T-helper 2 cell (primary cell): ENCODE results near the gene GRK5.

Experiments used
- DNase-seq, 5 experiments: peaks; one replicate each; pipeline versions ENCODE4 v3.0.0 to v3.0.0-alpha.2; 2012 to 2022

Gene GRK5

DNA sequence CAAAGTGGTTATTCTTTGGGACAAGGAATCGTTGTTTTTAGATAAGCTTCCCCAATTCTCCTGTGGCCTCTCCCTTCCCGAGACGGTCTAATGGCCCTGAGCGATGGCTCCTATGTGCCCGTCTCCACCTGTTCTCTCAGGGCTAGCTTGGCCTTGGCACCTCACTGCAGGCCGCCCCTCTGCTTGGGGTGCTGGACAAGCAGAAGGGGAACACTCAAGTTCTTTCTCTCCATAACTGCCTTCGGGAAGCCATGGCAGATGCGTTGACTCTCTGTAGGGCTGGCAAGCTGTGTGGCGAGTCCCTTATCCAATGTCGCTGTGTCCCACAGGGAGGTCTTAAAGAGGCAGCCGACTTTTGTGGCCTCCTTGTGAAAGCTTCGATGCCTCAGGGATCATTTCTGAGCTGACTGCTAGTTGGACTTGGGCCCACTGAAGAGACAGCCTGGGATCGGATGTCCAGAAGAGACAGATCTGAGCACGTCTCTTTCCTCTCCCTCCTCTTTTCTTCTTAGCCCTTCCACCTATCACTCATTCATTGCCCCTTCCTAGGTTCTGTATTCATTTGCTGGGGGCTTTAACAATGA lies 70.8 kb downstream of the GRK5 start:
- no peak for DNase-seq

- DNase-seq = no peak
Measured at GRCh38 chr10:119279441-119279840, 72.1 kb downstream of the GRK5 start.

DNA sequence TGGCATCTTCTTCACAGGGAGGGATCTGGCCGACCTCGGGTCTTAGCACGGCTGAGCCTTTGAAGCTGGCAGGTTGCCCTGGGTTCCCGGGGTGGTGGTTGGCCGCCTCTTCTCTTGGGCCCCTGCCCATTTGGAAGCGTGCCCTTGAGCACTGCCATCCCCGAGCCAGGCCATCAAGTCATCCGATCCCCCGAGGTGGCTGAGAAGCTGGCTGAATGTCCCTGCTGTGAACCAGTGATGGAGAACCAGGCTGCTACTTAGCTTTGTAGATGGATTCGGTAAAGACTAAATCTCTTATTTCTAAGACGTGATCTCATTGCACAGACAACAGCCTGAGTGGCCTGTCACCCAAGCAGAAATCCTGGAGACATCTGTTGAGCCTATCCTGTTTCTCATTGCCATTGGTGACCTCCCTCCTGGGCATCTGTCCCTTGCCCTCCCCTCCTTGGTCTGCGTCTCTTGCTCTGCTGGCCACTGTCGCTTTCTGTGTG lies 74.3 kb downstream of the GRK5 start:
- no peak for DNase-seq

DNA sequence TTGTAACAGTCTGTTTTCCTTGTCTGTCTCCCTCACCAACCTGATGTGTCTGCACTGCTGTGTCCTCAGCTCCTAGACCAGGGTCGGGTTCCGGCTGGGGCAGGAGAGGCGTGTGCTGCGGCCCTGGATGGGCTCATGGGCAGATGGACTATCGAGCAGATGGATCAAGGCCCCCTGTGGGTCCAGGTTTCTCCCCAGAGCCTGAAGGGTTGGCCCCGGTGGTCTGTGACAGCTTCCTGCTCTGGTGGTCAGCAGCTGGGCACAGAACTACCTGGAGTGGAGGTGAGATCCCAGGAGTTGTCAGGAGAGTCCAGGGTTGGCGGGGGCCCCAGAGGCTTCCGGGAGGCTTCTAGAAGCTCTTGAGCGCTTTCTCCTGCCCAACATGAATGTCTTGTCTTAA lies 75.1 kb downstream of the GRK5 start:
- DNase-seq = no peak

- no peak for DNase-seq
Measured at GRCh38 chr10:119283387-119283786, 76.0 kb downstream of the GRK5 start.

- peak in 2 of 5 experiments; percentile 44 to 68 for DNase-seq
Measured at GRCh38 chr10:119283818-119284217, 76.4 kb downstream of the GRK5 start.

GRCh38 chr10:119284679-119285096 lies 77.3 kb downstream of the GRK5 start:
- no peak for DNase-seq

GRCh38 chr10:119285495-119286267 lies 78.3 kb downstream of the GRK5 start:
- DNase-seq = peak in 1 of 5 experiments; percentile 38

DNA sequence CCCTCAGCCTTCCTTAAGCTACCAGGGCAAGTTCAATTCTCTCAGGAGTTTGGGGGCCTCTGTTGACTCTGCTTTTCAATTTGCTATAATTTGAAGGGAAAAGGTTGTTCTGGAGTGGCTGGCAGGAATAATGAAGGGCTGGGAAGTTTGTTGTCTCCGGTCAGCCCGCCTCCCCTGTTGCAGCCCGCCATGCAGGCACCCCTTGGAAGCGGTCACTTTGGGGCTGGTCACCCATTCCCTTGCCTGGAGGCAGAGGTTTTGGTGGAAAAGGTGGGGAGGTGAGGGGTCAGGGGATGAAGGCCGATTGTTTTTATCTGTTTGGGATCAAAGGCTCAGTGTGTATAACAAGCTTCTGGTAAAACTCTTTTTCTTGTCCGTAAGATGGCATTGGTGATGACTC lies 79.1 kb downstream of the GRK5 start:
- DNase-seq = no peak

DNA sequence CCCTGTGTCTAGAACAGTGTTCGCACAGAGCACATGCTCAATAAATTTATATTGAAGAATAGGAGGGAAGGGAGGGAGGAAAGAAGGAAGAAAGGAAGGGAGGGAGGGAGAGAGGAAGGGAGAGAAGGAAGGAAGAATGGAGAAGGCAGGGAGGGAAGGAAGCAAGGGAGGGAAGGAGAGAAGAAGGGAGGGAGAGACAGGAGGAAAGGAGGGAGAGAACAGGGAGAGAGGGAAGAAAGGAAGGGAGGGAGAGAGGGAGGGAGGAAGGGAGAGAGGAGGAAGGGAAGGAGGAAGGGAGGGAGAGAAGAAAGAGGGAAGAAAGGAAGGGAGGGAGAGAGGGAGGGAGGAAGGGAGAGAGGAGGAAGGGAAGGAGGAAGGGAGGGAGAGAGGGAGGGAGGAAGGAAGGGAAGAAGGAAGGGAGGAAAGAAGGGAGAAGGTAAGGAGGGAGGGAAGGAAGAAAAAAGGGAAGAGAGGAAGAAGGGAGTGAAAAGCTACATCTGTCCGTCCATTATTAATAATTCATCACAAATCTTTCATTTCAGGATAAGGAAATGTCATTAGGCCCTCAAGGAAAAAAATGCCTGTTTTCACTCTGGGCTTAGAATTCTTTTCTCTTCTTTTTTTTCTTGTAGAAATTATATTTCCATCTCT lies 79.7 kb downstream of the GRK5 start:
- no peak for DNase-seq

DNA sequence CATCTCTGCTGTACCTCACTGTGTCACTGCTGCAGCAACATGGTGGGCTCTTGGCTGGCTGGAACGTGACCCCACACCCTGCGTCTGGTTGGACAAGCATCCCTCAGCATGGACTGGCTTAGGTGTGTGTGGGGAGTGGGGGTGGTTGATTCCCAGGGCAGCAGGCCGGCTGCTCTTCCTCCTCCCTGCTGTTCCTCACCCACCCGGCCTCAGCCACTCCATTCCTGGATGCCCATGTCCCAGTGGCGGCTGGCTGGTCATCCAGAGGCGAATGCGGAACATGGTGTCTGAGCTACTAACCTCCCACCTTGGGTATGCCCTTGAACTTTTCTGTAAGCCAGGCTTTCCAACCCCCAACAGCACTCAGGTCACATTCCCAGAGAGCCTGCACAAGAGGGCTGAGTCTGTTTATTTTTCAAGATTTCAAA lies 81.2 kb downstream of the GRK5 start:
- DNase-seq = no peak

- no peak for DNase-seq
Measured at GRCh38 chr10:119289227-119289920, 82.0 kb downstream of the GRK5 start.

DNA sequence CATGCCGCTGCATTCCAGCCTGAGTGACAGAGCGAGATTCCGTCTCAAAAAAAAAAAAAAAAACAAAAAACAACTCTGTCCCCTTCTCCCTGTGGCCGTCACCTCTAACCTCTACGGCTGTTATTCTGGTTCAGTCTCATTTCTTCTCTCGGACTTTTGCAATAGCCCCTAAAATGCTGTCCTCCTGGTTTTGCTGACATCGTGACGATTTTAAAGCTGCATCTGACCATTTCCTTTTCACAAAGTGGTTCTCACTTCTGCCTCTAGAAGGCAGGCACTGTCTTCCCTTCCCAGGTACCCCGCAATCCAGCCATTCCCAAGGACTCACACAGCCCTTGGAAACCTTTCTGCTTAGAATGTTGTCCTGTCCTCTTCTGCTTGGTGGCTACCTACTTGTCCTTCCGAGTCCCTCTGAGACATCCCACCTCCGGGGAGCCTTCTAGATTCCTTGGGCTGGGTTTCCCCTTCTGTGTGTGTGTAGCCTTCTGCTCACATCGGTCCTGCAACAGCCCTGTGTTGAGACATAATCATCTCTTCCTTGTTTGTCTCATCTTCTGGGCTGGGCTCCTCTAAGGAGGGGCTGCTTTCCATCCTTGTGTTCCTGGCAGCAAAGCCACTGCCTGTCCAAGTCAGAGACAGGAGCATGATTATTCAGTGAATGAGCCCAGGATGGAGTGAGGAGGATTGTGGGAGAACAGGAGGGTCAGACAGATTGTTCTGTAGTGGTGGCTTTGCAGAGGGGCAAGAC lies 83.1 kb downstream of the GRK5 start:
- DNase-seq = no peak

- DNase-seq = no peak
Measured at GRCh38 chr10:119291223-119291900, 84.0 kb downstream of the GRK5 start.

- peak in 1 of 5 experiments; percentile 50 for DNase-seq
Measured at GRCh38 chr10:119292968-119293760, 85.8 kb downstream of the GRK5 start.

GRCh38 chr10:119296703-119297102 lies 89.3 kb downstream of the GRK5 start:
- no peak for DNase-seq

GRCh38 chr10:119297207-119297968 lies 90.0 kb downstream of the GRK5 start:
- no peak for DNase-seq

DNA sequence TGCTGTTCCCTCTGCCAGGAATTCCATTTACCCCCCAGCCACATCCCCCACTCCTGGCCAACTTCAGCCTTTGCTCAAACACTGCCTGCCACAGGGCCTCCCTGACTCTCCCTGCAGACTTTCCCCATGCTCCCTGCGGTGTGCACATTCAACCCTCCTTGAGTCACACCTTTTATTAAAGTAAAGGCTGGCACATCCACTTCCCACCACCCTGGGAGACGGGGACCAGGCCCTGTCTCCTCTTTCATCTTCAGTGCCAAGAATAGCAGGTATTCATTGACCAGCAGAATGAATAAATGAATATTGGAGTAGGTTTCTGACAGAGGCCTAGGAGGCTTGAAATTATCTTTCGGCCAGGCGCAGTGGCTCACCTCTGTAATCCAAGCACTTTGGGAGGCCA lies 91.4 kb downstream of the GRK5 start:
- no peak for DNase-seq

GRCh38 chr10:119299531-119299930 lies 92.2 kb downstream of the GRK5 start:
- DNase-seq = peak in 1 of 5 experiments; percentile 41

GRCh38 chr10:119301397-119301796 lies 94.0 kb downstream of the GRK5 start:
- peak; percentile 26 to 88 (median 44) for DNase-seq
